B cell (primary cell): Measurements from ENCODE around the gene BABAM2. TPM values are rescaled to one million over a fixed set of nuclear protein-coding genes. Genes with fewer than 3 reads are reported as not detected.

Experiments used
- ATAC-seq: fragments of 200-7000 bp; cut with Tn5 transposase; one replicate; pipeline ENCODE4 v1.10.0; 2021; ENCODE audit warnings: low read depth, mild to moderate bottlenecking, moderate number of reproducible peaks, moderate library complexity
- CTCF ChIA-PET: fragments of 350-600 bp; sonication (Branson Sonifier 250); formaldehyde crosslinking; loops from one replicate; lab custom pipeline; 2021; ENCODE audit warnings: antibody characterized with exemption, inconsistent platforms; lab: Charles Lee
- POLR2A ChIA-PET: fragments of 350-600 bp; sonication (Branson Sonifier 250); formaldehyde crosslinking; loops from one replicate; lab custom pipeline; 2021; ENCODE audit warnings: antibody characterized with exemption; lab: Charles Lee
- DNase-seq: peaks from one replicate; pipeline ENCODE4 v3.0.0; 2013
- H2AFZ ChIP-seq: 2 replicates; pipeline ENCODE4 v1.6.1; 2012; ENCODE audit warnings: mild to moderate bottlenecking, low read depth, low read length; ENCODE audit not compliant: insufficient read depth, poor library complexity, severe bottlenecking
- H3K27ac ChIP-seq, 2 donors: 1 replicate in 1 of 2; 2 replicates in 1 of 2; pipeline ENCODE4 v1.5.1; 2012 to 2013; ENCODE audit warnings: low read length in 2 of 2, mild to moderate bottlenecking in 2 of 2, moderate library complexity in 1 of 2
- H3K27me3 ChIP-seq, 4 experiments: fragments of 200-600 bp in 1 of 4; sonication (generic) in 1 of 4; replicated peaks in 1 of 4; 1 replicate in 2 of 4; 2 replicates in 2 of 4; pipeline versions ENCODE4 v1.6.1 to v1.7.0; 2013 to 2016; ENCODE audit warnings: low read length in 3 of 4, mild to moderate bottlenecking in 2 of 4, mixed read lengths in 1 of 4, moderate library complexity in 1 of 4; ENCODE audit not compliant: insufficient read depth in 4 of 4, control insufficient read depth in 3 of 4; ENCODE audit errors: control extremely low read depth in 1 of 4
- H3K36me3 ChIP-seq, 2 experiments: replicated peaks in 1 of 2; 1 replicate in 1 of 2; 2 replicates in 1 of 2; pipeline versions ENCODE4 v1.6.1 to v1.7.1; 2013; ENCODE audit warnings: low read length in 1 of 2; ENCODE audit not compliant: insufficient read depth in 2 of 2, control insufficient read depth in 1 of 2; ENCODE audit errors: control extremely low read depth in 1 of 2, extremely low read depth in 1 of 2
- H3K4me1 ChIP-seq, 2 donors: fragments of 200-600 bp in 1 of 2; sonication (generic) in 1 of 2; 1 replicate in 1 of 2; 2 replicates in 1 of 2; pipeline versions ENCODE4 v1.5.1 to v1.6.1; 2013 to 2017; ENCODE audit warnings: low read length in 2 of 2; ENCODE audit not compliant: control insufficient read depth in 2 of 2, insufficient read depth in 2 of 2
- H3K4me2 ChIP-seq: replicated peaks from 2 replicates; pipeline ENCODE3; 2012; ENCODE audit warnings: mild to moderate bottlenecking, low read depth, low read length; ENCODE audit not compliant: poor library complexity, severe bottlenecking
- H3K4me3 ChIP-seq, 5 experiments: fragments of 200-600 bp in 1 of 5; sonication (generic) in 1 of 5; 1 replicate in 3 of 5; 2 replicates in 2 of 5; pipeline versions ENCODE4 v1.5.1 to v1.7.0; 2011 to 2016; ENCODE audit warnings: low read length in 4 of 5, mild to moderate bottlenecking in 4 of 5, low read depth in 2 of 5, control low read depth in 1 of 5, moderate library complexity in 1 of 5; ENCODE audit not compliant: insufficient read depth in 1 of 5; ENCODE audit errors: control extremely low read depth in 1 of 5, extremely low read depth in 1 of 5
- H3K79me2 ChIP-seq: fragments of 200-600 bp; sonication (generic); one replicate; pipeline ENCODE4 v1.6.0; 2016; ENCODE audit warnings: low read length; ENCODE audit not compliant: control insufficient read depth, insufficient read depth
- H3K9ac ChIP-seq: fragments of 200-600 bp; sonication (generic); 2 replicates; pipeline ENCODE4 v1.6.1; 2017; ENCODE audit warnings: mild to moderate bottlenecking, low read length, moderate library complexity
- H3K9me3 ChIP-seq, 3 donors: one replicate each; pipeline versions ENCODE4 v1.6.1 to v1.7.1; 2013; ENCODE audit warnings: low read length in 2 of 3; ENCODE audit not compliant: control insufficient read depth in 2 of 3, insufficient read depth in 1 of 3; ENCODE audit errors: control extremely low read depth in 1 of 3
- H4K20me1 ChIP-seq: 2 replicates; pipeline ENCODE4 v1.6.0; 2012; ENCODE audit warnings: mild to moderate bottlenecking, low read length; ENCODE audit not compliant: insufficient read depth, control insufficient read depth, poor library complexity, severe bottlenecking
- H3K27ac Mint-ChIP-seq: one replicate; pipeline ENCODE4 v1.8.0; 2021; ENCODE audit warnings: mixed read lengths
- H3K27me3 Mint-ChIP-seq: one replicate; pipeline ENCODE4 v1.8.0; 2021; ENCODE audit warnings: mixed read lengths
- H3K4me1 Mint-ChIP-seq: one replicate; pipeline ENCODE4 v1.8.0; 2021; ENCODE audit warnings: mixed read lengths
- H3K4me3 Mint-ChIP-seq: one replicate; pipeline ENCODE4 v1.8.0; 2021; ENCODE audit warnings: mixed read lengths
- H3K9me3 Mint-ChIP-seq: one replicate; pipeline ENCODE4 v1.8.0; 2022; ENCODE audit warnings: mixed read lengths; ENCODE audit not compliant: insufficient read depth
- CTCF ChIP-seq: fragments of 200-600 bp; IDR thresholded peaks from one replicate; pipeline ENCODE4 v1.8.0; 2022; ENCODE audit warnings: antibody characterized with exemption, mild to moderate bottlenecking
- EZH2 ChIP-seq: IDR thresholded peaks from 2 replicates; pipeline ENCODE4 v1.6.1; 2012; ENCODE audit warnings: borderline replicate concordance, low read depth, mild to moderate bottlenecking, moderate library complexity, low read length; ENCODE audit not compliant: insufficient read depth, poor library complexity, severe bottlenecking
- WGBS: methylation state at CpG from one replicate; pipeline ENCODE4 v1.1.5; 2013; ENCODE audit warnings: missing lambda C conversion rate; ENCODE audit not compliant: insufficient coverage; 5-methylcytosine and 5-hydroxymethylcytosine counted together
- intact Hi-C: fragments of 100-400 bp; cut with micrococcal nuclease; formaldehyde crosslinking; loops from one replicate; pipeline ENCODE4 v1.10.0; 2022
- polyA plus RNA-seq: library from polyadenylated mRNA; depleted of rRNA; stranded (reverse); fragments of >200 nt; gene quantifications from 2 replicates; pipeline ENCODE4 v1.2.3, GENCODE V29; 2012
- total RNA-seq, 2 donors: library from RNA; stranded (reverse); fragments of 120-200 nt in 1 of 2; gene quantifications; 1 replicate in 1 of 2; 2 replicates in 1 of 2; pipeline versions ENCODE4 v1.2.3 to v1.2.4, GENCODE V29; 2013 to 2022

BABAM2 gene
- total and polyA plus RNA-seq, 2 donors (not counting 1 experiment from before 2014, with no cell fraction given), result 22.3 to 69.6 TPM

GRCh38 chr2:28101123-28101522 lies 210.6 kb downstream of the BABAM2 start:
- Histone ChIP-seq H3K9ac (no peak overlapping the region), H3K79me2 (no peaks in the 10 kb centered on the region), H3K9me3 (no peaks in the 10 kb centered on the region), H3K36me3 (peaks cover 0 to 2% of the 10 kb centered on the region in 2 experiments), H3K4me1 (no peaks in the 10 kb centered on the region), H2AFZ (no peak overlapping the region), H3K4me2 (no peak overlapping the region), H3K4me3 (no peak overlapping the region), H3K27me3 (no peaks in the 10 kb centered on the region), H4K20me1 (no peaks in the 10 kb centered on the region), H3K27ac (no peak overlapping the region)
- 100% methylated on average over 1 of the region's 2 CpGs for WGBS
- DNase-seq (no peak), ATAC-seq (no peak)
- ChIA-PET CTCF (no interaction called here), POLR2A (no interaction called here)
- H3K4me1 Mint-ChIP-seq, result no peaks in the 10 kb centered on the region
- TF ChIP-seq CTCF (no peak), EZH2 (no peak)
- no peaks in the 10 kb centered on the region for H3K27me3 Mint-ChIP-seq
- no peaks in the 10 kb centered on the region for H3K9me3 Mint-ChIP-seq
- H3K4me3 Mint-ChIP-seq, result no peak overlapping the region
- intact Hi-C loops, result no loop called here
- H3K27ac Mint-ChIP-seq, result no peak overlapping the region

- Histone ChIP-seq H3K4me1 (no peaks in the 10 kb centered on the region), H2AFZ (no peak overlapping the region), H3K4me2 (no peak overlapping the region), H3K27ac (no peak overlapping the region), H3K36me3 (peaks cover 0 to 2% of the 10 kb centered on the region in 2 experiments), H3K9me3 (no peaks in the 10 kb centered on the region), H3K9ac (no peak overlapping the region), H3K79me2 (no peaks in the 10 kb centered on the region), H3K4me3 (no peak overlapping the region), H3K27me3 (no peaks in the 10 kb centered on the region), H4K20me1 (no peaks in the 10 kb centered on the region)
- no peak for DNase-seq
- intact Hi-C loops, result no loop called here
- Mint-ChIP-seq H3K4me1 (no peaks in the 10 kb centered on the region), H3K4me3 (no peak overlapping the region), H3K9me3 (no peaks in the 10 kb centered on the region), H3K27ac (no peak overlapping the region), H3K27me3 (no peaks in the 10 kb centered on the region)
- ChIA-PET CTCF (no interaction called here), POLR2A (no interaction called here)
- no peak for ATAC-seq
- WGBS, result 100% methylated on average over 1 of the region's 3 CpGs
- TF ChIP-seq EZH2 (no peak), CTCF (no peak)
Observed at GRCh38 chr2:28101892-28102291, 211.4 kb downstream of the BABAM2 start.
